ENCODE measurements around the gene GATAD2A. TPM values are rescaled to one million over a fixed set of nuclear protein-coding genes. Genes with fewer than 3 reads are reported as not detected.

GATAD2A gene
- total and polyA plus RNA-seq, 2 of the 13 experiments (the other 11 are each of a cell fraction or from before 2014, with no cell fraction given), result 16.8 to 28.6 TPM

GRCh38 chr19:19385131-19385895 lies 20.2 kb upstream of the GATAD2A start (continued):
- TF ChIP-seq ZNF280B (CRISPR knock-in tag; IDR thresholded peaks at IDR 0.05; ENCODE audit: borderline replicate concordance) (no peak), HOXA7 (CRISPR knock-in tag; IDR thresholded peaks at IDR 0.05) (no peak), PLSCR1 (CRISPR knock-in tag; IDR thresholded peaks at IDR 0.05; ENCODE audit: borderline replicate concordance) (no peak), ZNF24 (IDR thresholded peaks at IDR 0.05) (no peak), ZFP91 (CRISPR knock-in tag; IDR thresholded peaks at IDR 0.05; ENCODE audit: borderline replicate concordance) (peak; percentile 34; the same call in 1 of the 2 replicates), POLR2AphosphoS2 (IDR thresholded peaks at IDR 0.05; ENCODE audit: low read depth, low read length) (no peak), ZUFSP (CRISPR knock-in tag; IDR thresholded peaks at IDR 0.05; ENCODE audit: borderline replicate concordance) (no peak), HOXA5 (CRISPR knock-in tag; IDR thresholded peaks at IDR 0.05) (0 out of 2 replicates have a peak, but pooled peaks have one; percentile 35), FOXP1 (IDR thresholded peaks at IDR 0.05) (no peak), FOXP1 (CRISPR knock-in tag; IDR thresholded peaks at IDR 0.05) (no peak), KLF9 (CRISPR knock-in tag; IDR thresholded peaks at IDR 0.05; ENCODE audit: low read depth) (no peak), ZNF687 (CRISPR knock-in tag; IDR thresholded peaks at IDR 0.05) (peak; percentile 93), TGIF2 (CRISPR knock-in tag; IDR thresholded peaks at IDR 0.05) (no peak), ZKSCAN8 (CRISPR knock-in tag; IDR thresholded peaks at IDR 0.05; ENCODE audit: borderline replicate concordance) (no peak), ZNF232 (CRISPR knock-in tag; IDR thresholded peaks at IDR 0.05; ENCODE audit: borderline replicate concordance) (no peak), SP2 (CRISPR knock-in tag; IDR thresholded peaks at IDR 0.05) (peak; percentile 99), MEF2D (CRISPR knock-in tag; IDR thresholded peaks at IDR 0.05) (no peak), SATB2 (CRISPR knock-in tag; IDR thresholded peaks at IDR 0.05) (no peak), TCF7L2 (IDR thresholded peaks at IDR 0.05; ENCODE audit: low read depth, low read length) (no peak)
